Retinal pigment epithelial cell (primary cell): ENCODE data around the gene SRL.

Source experiments
- DNase-seq: peaks from one replicate; pipeline ENCODE4 v3.0.0-alpha.2; 2010; ENCODE audit warnings: low read depth
- H3K4me3 ChIP-seq: 2 replicates; pipeline ENCODE4 v1.5.1; 2011; ENCODE audit warnings: mild to moderate bottlenecking, low read length, control low read depth, moderate library complexity
- TF ChIP-seq, protein P1 (sequence below): conservative IDR thresholded peaks from 2 replicates; pipeline ENCODE4 v1.5.1; 2011; ENCODE audit warnings: low read depth, low read length, control low read depth, inconsistent platforms

The SRL gene

GRCh38 chr16:4241928-4242283, at the start of gene SRL:
SRL (minus strand) TSS chr16:4242080; CDS start chr16:4242067, 13 bp downstream.
- DNase-seq = no peak
- TF ChIP-seq, protein P1, sequence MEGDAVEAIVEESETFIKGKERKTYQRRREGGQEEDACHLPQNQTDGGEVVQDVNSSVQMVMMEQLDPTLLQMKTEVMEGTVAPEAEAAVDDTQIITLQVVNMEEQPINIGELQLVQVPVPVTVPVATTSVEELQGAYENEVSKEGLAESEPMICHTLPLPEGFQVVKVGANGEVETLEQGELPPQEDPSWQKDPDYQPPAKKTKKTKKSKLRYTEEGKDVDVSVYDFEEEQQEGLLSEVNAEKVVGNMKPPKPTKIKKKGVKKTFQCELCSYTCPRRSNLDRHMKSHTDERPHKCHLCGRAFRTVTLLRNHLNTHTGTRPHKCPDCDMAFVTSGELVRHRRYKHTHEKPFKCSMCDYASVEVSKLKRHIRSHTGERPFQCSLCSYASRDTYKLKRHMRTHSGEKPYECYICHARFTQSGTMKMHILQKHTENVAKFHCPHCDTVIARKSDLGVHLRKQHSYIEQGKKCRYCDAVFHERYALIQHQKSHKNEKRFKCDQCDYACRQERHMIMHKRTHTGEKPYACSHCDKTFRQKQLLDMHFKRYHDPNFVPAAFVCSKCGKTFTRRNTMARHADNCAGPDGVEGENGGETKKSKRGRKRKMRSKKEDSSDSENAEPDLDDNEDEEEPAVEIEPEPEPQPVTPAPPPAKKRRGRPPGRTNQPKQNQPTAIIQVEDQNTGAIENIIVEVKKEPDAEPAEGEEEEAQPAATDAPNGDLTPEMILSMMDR = no peak
- H3K4me3 ChIP-seq = no peak within 1 kb of the TSS

GRCh38 chr16:4290236-4290830, 48.5 kb upstream of the SRL start:
- H3K4me3 ChIP-seq = no peak overlapping the region
- TF ChIP-seq, protein P1 = peak; percentile 48
- no peak for DNase-seq

DNA sequence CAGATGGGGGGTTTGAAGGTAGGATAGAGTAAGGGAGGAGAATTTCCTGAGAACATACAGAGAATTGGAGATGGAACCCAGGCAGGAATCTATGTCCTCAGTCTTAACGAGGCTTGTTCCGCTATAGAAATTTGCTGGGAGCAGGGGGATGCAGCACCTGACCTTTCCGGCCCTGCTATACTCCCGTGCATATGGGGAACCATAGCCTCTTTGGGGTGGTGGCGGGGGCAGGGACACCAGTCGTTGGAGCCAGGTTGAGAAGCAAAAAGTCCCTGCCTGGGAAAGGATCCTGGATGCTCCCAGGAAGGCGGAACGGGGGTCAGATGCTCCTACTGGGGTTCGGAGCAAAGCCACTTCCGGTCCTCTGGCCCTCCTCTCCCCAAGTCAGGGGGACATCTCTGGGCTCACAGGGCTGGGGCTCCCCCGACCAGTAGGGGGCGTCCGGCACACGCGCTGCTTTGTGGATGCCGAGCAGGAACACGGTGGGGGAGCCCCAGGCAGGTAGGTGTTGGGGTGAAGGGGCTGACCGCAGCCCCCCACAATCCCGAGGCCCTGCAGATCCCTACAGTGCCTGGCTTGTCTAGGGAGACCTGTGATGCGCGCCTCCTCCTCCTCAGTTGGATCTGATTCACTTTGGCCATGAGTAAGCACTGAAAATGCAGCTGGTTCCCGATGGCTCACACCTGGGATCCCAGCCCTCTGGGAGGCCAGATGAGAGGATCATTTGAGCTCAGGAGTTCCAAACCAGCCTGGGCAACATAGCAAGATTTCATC, 46.5 kb upstream of the SRL start:
- TF ChIP-seq, protein P1 = peak; percentile 98
- no peak for DNase-seq
- no peak overlapping the region for H3K4me3 ChIP-seq

GRCh38 chr16:4285167-4285566, 43.3 kb upstream of the SRL start:
- TF ChIP-seq, protein P1 = no peak
- no peak overlapping the region for H3K4me3 ChIP-seq
- no peak for DNase-seq

GRCh38 chr16:4283939-4284338, 42.1 kb upstream of the SRL start:
- H3K4me3 ChIP-seq = no peak overlapping the region
- TF ChIP-seq, protein P1 = no peak
- no peak for DNase-seq

- TF ChIP-seq, protein P1 = no peak
- DNase-seq = no peak
- H3K4me3 ChIP-seq = no peak overlapping the region
Observed at GRCh38 chr16:4283441-4283840, 41.6 kb upstream of the SRL start.

- no peak overlapping the region for H3K4me3 ChIP-seq
- no peak for DNase-seq
- TF ChIP-seq, protein P1 = no peak
Observed at GRCh38 chr16:4280625-4281024, 38.7 kb upstream of the SRL start.
